ENCODE measurements around the gene MAP1A. TPM values are rescaled to one million over a fixed set of nuclear protein-coding genes. Genes with fewer than 3 reads are reported as not detected.
A peak's percentile ranks its signal among the peaks of the same experiment; 100 is the strongest.
"Not testable (repeated sequence)": the region's sequence is repeated elsewhere in the genome, so short reads cannot be mapped to it uniquely, and the experiment has no call there.

Gene MAP1A
- polyA plus RNA-seq, 3 donors, result 7.5 to 8.7 (median 8.4) TPM

DNA sequence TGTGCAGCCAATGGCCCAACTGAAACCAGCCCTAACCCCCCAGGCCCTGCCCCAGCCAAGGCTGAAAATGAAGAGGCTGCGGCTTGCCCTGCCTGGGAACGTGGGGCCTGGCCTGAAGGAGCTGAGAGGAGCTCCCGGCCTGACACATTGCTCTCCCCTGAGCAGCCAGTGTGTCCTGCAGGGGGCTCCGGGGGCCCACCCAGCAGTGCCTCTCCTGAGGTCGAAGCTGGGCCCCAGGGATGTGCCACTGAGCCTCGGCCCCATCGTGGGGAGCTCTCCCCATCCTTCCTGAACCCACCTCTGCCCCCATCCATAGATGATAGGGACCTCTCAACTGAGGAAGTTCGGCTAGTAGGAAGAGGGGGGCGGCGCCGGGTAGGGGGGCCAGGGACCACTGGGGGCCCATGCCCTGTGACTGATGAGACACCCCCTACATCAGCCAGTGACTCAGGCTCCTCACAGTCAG, 11.2 kb downstream of the MAP1A start:
- no peak for DNase-seq (ENCODE audit: low read depth in 3 of 3, low spot score in 2 of 3)

DNA sequence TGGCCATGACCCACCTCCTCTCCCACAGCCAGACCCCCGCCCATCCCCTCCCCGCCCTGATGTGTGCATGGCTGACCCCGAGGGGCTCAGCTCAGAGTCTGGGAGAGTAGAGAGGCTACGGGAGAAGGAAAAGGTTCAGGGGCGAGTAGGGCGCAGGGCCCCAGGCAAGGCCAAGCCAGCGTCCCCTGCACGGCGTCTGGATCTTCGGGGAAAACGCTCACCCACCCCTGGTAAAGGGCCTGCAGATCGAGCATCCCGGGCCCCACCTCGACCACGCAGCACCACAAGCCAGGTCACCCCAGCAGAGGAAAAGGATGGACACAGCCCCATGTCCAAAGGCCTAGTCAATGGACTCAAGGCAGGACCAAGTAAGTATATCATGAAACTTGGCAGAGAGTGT, 11.7 kb downstream of the MAP1A start:
- no peak for DNase-seq (ENCODE audit: low read depth in 3 of 3, low spot score in 2 of 3)

DNA sequence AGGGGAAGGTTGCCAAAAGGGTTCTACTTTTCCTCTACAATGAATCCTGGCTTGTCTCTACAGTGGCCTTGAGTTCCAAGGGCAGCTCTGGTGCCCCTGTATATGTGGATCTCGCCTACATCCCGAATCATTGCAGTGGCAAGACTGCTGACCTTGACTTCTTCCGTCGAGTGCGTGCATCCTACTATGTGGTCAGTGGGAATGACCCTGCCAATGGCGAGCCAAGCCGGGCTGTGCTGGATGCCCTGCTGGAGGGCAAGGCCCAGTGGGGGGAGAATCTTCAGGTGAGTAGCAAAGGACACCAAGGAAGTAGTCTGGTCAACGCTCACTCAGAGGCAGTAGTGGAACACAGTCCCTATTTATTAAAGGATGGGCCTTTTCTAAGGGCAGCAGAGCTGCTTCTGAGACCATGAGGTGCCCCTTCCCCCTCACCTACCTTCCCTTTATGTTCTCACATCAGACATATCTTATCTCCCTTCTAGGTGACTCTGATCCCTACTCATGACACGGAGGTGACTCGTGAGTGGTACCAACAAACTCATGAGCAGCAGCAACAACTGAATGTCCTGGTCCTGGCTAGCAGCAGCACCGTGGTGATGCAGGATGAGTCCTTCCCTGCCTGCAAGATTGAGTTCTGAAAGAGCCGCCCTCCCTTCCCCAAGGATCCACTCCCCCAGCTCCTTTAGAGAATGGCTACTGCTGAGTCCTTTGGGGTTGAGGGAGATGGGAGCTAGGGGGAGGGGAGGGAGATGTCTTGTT, 12.4 kb downstream of the MAP1A start:
- no peak for DNase-seq (ENCODE audit: low read depth in 3 of 3, low spot score in 2 of 3)

DNA sequence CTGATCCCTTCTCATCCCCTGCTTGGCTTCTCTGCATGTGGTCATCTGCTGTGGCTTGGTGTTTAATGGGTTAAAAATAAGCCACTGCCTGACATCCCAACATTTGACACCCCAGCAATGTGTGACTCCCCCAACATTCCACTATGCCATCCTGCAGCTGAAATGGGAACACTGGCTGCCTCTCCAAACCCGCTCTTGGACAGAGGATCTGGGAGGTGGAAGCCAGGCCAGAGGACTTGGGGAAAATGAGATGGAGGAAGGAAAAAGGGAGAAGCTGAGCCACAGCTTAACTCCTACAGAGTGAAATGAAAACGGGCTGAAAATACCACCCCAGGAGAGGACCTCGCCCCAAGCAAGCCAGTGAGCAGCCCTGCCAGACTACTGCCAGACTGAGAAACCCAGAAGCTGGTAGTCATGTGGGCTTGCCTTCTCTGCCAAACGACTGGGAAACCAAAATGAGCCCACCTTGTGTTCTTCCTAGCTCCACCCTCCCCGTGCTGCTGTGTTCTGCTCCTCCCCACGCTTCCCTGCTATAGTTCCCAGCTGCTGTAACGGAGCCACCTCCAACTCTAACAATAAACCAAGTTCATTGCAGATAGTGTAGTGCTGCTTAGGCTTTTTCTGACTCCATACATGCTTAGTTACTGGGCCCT, 13.7 kb downstream of the MAP1A start:
- DNase-seq (ENCODE audit: low read depth in 3 of 3, low spot score in 2 of 3), result peak in 2 of 3 donors; percentile 10 to 30

DNA sequence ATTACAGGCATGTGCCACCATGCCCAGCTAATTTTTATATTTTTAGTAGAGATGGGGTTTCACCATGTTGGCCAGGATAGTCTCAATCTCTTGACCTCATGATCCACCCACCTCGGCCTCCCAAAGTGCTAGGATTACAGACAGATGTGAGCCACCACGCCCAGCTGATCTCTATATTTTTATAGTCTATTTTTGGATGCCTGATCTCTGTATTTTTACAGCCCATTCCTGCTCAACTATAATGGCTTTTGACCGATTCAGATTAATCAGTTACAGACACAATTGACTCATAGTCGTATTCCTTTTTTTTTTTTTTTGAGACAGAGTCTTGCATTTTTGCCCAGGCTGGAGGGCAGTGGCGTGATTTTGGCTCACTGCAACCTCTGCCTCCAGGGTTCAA, 15.4 kb downstream of the MAP1A start:
- not testable (repeated sequence) for DNase-seq (ENCODE audit: low read depth in 3 of 3, low spot score in 2 of 3)

DNA sequence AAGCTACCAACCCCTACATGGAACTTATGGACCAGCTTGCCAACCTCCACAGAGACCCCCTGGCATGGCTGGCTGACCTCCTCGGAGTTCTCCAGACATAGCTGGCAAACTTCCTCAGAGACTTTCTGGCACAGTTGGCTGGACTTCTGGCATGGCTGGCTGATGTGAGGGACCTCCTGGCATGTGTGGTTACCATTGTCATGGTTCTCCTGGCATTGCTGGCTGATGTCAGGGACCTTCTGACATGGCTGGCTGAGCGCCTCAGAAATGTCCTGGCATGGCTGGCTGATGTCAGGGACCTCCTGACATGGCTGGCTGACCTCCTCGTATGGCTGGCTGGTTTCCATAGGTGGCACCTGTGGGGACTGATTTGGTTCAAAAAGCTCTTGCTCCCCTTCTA, 17.5 kb downstream of the MAP1A start:
- no peak for DNase-seq (ENCODE audit: low read depth in 3 of 3, low spot score in 2 of 3)

DNA sequence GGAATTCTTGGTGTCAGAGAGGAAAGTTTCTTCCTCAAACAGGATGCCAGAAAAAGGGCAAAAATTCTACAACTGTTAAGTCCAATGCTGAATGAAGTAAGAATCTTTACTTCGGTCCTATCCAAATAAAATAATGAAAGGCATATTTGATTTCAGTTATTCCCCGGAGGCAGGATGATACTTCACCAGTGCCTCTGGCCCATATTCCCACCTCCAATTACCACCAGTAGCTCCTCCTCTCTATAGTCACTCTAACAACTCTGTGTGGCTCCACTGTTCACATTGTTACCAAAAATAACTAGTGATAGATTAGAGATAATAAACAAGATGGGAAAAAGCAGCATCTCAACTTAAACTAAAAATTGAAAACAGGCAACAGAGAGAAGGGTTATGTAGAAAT, 20.7 kb downstream of the MAP1A start:
- no peak for DNase-seq (ENCODE audit: low read depth in 3 of 3, low spot score in 2 of 3)

DNA sequence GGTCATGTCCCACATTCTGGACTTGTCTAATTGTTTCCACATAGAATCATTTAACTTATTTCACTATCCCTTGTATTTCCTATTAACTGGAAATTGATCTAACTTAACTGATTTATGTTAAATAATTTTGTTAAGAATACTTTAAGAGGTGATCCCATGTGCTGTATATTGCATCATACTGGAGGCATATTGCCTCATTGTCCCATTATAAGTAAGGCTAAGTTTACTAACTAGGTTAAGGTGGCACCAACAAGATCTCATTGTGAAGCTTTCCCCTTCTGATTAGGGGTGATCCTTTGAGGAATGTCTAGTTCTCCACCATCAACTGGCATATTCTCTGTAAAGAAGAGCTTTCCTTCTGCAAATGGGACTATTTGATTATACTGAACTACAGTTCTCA, 24.4 kb downstream of the MAP1A start:
- DNase-seq (ENCODE audit: low read depth in 3 of 3, low spot score in 2 of 3), result no peak

DNA sequence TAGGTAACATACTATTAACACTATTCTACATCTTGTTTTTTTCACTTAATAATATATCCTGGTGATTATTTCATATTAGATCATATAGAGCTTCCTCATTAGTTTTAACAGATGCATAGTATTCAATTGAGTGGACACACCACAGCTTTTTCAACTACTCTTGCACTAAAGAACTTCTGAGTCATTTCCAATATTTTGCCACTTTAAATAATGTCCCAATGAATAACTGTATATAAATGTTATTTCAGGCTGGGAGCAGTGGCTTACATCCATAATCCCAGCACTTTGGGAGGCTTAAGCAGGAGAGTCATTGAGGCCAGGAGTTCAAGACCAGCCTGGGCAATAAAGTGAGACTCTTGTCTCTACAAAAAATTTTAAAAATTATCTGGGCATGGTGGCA, 26.9 kb downstream of the MAP1A start:
- no peak for DNase-seq (ENCODE audit: low read depth in 3 of 3, low spot score in 2 of 3)

DNA sequence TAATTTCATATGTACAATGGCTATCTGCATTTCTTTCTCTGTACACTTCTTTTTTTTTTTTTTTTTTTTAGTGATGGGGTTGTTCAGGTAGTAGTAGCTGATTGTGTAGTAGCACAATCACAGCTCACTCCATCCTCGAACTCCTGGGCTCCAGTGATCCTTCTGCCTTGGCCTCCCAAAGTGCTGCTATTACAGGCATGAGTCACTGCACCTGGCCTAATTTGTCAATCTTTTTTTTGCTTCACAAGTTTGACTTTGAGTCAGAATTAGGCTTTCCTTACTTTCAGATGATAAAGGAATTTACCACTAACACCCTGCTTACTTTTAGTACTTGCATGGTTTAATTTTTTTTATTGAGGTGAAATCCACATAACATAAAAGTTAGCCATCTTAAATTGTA, 28.0 kb downstream of the MAP1A start:
- no peak for DNase-seq (ENCODE audit: low read depth in 3 of 3, low spot score in 2 of 3)

DNA sequence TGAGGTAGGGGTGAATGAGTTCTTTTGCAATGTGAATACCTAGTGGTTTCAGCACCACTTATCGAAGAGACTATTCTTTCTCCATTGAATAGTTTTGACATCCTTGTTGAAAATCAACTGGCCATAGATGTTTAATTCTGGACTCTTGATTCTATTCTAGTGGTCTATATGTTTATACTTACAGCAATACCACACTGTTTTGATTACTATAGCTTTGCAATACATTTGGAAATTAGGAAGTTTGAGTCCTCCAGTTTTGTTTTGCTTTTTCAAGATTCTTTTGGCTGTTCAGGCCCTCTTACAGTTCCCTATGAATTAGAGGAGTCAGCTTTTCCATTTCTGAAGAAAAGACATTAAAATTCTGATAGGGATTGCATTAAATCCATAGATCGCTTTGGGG, 30.1 kb downstream of the MAP1A start:
- DNase-seq (ENCODE audit: low read depth in 3 of 3, low spot score in 2 of 3), result no peak

DNA sequence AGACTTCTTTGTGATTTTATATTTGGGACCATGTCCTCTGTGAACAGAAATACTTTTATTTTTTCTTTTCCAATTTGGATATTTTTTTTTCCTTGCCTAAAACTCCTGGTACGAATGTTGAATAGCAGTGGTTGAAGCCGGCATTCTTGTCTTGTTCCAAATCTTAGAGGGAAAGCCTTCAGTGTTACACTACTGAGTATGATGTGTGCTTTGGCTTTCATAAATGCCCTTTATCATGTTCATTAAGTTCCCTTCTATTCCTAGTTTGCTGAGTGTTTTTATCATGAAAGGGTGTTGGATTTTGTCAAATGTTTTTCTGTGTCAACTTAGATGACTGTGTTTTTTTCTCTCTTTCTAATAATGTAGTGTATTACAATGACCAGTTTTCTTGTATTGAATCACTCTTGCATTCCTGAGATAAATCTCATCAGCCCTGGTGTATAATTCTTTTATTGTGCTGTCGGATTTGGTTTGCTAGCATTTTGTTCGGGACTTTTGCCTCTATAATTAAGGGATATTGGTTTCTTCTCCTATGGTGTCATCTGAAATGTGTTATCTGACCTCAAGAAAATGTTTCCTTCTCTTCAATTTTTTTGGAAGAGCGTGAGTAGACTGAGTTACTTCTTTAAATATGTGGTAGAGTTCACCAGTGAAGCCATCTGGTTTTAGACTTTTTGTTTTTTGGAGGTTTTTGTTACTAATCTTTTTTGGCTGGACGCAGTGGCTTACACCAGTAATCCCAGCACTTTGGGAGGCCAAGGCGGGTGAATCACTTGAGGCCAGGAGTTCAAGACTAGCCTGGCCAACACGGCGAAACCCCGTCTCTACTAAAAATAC, 33.3 kb downstream of the MAP1A start:
- no peak for DNase-seq (ENCODE audit: low read depth in 3 of 3, low spot score in 2 of 3)

DNA sequence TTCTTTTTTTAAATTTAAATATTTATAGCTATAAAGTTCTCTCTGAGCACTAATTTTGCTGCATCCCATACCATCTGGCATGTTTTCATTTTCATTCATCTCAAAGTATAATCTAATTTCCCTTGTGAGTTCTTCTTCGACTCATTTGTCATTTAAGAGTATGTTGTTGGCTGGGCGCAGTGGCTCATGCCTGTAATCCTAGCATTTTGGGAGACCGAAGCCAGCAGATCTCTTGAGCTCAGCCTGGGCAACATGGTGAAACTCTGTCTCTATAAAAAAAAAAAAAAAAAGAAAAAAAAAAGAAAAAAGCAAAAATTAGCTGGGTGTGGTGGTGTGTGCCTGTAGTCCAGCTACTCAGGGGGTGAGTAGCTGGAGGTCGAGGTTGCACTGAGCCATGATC, 34.8 kb downstream of the MAP1A start:
- DNase-seq (ENCODE audit: low read depth in 3 of 3, low spot score in 2 of 3), result no peak

DNA sequence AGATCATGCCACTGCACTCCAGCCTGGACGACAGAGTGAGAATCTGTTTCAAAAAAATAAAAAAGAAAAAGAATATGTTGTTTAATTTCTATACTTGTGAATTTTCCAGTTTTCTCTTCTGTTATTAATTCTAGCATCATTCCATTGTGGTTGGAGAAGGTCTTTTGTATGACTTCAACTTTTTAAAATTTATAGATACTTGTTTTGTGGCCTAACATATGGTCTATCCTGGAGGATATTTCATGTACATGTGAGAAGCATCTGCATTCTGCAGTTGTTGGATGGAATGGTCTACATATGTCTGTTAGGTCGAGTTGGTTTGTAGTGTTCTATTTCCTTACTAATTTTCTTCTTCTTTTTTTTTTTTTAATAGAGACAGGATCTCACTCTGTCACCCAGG, 35.6 kb downstream of the MAP1A start:
- no peak for DNase-seq (ENCODE audit: low read depth in 3 of 3, low spot score in 2 of 3)

DNA sequence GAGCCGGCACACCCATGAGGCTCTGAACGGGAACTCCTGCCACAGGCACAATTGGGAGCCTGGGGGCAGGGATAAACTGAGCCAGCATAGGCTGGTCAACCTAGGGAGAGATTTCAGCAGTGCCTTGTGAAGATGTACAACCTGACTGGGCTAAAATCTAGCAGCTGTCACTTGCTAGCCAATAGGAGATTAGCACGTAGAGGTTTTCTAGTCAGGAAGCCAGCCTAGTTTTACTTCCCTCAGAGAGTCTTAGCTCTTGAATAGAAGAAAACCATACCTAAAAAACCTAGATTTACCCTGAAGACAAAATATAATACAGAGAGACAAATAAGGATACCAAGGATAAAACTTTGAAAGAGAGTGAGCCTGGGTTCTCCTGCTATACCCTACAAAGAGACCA, 45.3 kb downstream of the MAP1A start:
- DNase-seq (ENCODE audit: low read depth in 3 of 3, low spot score in 2 of 3), result not testable (repeated sequence)

DNA sequence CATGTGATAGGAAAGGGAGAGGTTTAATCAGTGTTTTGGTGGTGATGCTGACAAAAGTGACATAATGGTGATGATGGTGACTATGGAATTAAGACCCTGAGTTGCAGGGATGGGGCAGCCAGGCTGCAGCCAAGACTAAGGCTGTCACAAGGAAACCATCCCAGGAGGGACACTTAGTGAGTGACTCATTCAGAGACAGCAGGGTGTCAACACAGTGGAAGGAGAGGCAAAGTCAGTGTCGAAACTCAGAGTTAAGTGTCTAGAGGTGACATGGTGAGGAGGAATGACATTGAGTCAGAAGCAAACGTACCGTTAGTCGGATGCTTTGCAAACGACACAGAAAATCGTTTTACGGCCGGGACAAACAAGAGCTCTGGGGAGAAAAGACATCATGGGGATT, 46.4 kb downstream of the MAP1A start:
- DNase-seq (ENCODE audit: low read depth in 3 of 3, low spot score in 2 of 3), result not testable (repeated sequence)

DNA sequence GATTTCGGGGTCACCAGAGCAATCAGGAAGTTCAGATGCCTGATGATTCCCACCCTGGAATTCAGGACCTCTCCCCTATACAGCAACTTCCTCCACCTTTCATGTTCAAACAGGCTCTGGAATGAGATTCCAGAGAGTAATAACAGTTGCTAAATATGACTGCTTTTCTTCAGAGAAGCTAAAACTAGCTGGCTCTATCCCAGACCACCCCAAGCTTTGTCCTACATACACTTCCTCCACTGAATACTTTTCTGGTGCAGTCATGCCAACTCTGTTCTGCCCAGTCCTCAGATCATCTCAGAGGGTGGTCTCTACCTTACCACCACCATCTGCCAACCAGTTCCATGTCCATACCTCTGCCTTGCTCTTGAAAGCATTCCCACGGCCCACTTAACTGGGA, 49.2 kb downstream of the MAP1A start:
- not testable (repeated sequence) for DNase-seq (ENCODE audit: low read depth in 3 of 3, low spot score in 2 of 3)

DNA sequence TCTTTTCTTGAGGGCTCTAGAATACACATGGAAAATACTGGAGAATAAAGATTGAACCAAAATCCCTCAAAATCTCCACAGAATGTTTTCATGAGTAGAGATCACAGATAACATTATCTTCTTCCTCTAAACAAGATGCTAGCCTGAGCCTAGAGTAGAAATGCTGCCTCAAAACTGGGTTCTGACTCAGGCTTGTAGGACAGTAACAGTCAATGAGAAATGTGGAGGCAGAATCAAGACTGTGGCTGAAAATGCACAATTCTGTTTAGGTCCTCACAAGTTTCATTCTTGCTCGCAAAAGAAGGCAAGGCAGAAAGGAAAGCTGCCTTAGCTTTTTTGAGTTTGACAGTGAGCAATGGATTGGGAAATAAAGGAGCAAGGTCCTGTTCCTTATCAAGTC, 57.2 kb downstream of the MAP1A start:
- not testable (repeated sequence) for DNase-seq (ENCODE audit: low read depth in 3 of 3, low spot score in 2 of 3)
